ENCODE results near the gene BATF3.
"Not testable (repeated sequence)": the region's sequence is repeated elsewhere in the genome, so short reads cannot be mapped to it uniquely, and the experiment has no call there.

Gene BATF3

GRCh38 chr1:212699625-212700222 lies at the start of gene BATF3:
Gene BATF3, minus strand, starts transcription at chr1:212699840. Its CDS starts 78 bp downstream, at chr1:212699762.
- H3K4me1 Mint-ChIP-seq (ENCODE audit: low read depth), result peaks cover 42% of the 10 kb centered on the region

DNA sequence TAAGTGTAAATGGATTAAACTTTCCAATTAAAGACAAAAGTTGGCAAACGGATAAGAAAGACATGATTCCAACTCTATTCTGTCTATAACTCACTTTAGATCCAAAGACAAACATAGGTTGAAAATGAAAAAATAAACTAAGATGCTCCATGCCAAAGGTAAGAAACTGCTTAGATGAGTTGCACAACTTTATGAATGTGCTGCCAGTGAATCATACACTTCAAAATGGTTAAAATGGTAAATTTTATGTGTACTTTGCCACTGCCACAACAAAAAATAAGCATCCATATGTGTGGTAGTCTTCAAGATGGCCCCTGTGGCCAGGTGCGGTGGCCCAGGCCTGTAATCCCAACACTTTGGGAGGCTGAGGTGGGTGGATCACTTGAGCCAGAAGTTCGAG lies 46.9 kb upstream of the BATF3 start:
- H3K27ac Mint-ChIP-seq, result no peak overlapping the region
- peaks cover 21% of the 10 kb centered on the region for H3K4me1 Mint-ChIP-seq (ENCODE audit: low read depth)
- peaks cover 17% of the 10 kb centered on the region for H3K36me3 Mint-ChIP-seq (ENCODE audit: low read depth)
- H3K9me3 Mint-ChIP-seq, result peaks cover 8% of the 10 kb centered on the region
- no peak overlapping the region for H3K4me3 Mint-ChIP-seq
- no peaks in the 10 kb centered on the region for H3K27me3 Mint-ChIP-seq (ENCODE audit: low read depth)

More at GRCh38 chr1:212699625-212700222, at the start of gene BATF3:
- H3K27ac Mint-ChIP-seq, result peak within 1 kb of the TSS; percentile 75
- no peaks in the 10 kb centered on the region for H3K9me3 Mint-ChIP-seq
- H3K36me3 Mint-ChIP-seq (ENCODE audit: low read depth), result peaks cover 17% of the 10 kb centered on the region
- H3K4me3 Mint-ChIP-seq, result peak within 1 kb of the TSS; percentile 88
- peaks cover 47% of the 10 kb centered on the region for H3K27me3 Mint-ChIP-seq (ENCODE audit: low read depth)

GRCh38 chr1:212745303-212745702 lies 45.7 kb upstream of the BATF3 start:
- Mint-ChIP-seq H3K4me3 (no peak overlapping the region), H3K27me3 (ENCODE audit: low read depth) (no peaks in the 10 kb centered on the region), H3K4me1 (ENCODE audit: low read depth) (peaks cover 25% of the 10 kb centered on the region), H3K27ac (no peak overlapping the region), H3K36me3 (ENCODE audit: low read depth) (peaks cover 22% of the 10 kb centered on the region), H3K9me3 (peaks cover 12% of the 10 kb centered on the region)

- Mint-ChIP-seq H3K4me1 (ENCODE audit: low read depth) (peaks cover 23% of the 10 kb centered on the region), H3K27ac (peak overlapping the region; percentile 50), H3K4me3 (peak overlapping the region; percentile 0), H3K9me3 (peaks cover 12% of the 10 kb centered on the region), H3K36me3 (ENCODE audit: low read depth) (peaks cover 24% of the 10 kb centered on the region), H3K27me3 (ENCODE audit: low read depth) (no peaks in the 10 kb centered on the region)
Measured at GRCh38 chr1:212743901-212744475, 44.3 kb upstream of the BATF3 start.

GRCh38 chr1:212738330-212738729 lies 38.7 kb upstream of the BATF3 start:
- Mint-ChIP-seq H3K4me3 (peak overlapping the region; percentile 41), H3K36me3 (ENCODE audit: low read depth) (peaks cover 34% of the 10 kb centered on the region), H3K4me1 (ENCODE audit: low read depth) (peaks cover 22% of the 10 kb centered on the region), H3K27me3 (ENCODE audit: low read depth) (no peaks in the 10 kb centered on the region), H3K27ac (peak overlapping the region; percentile 69), H3K9me3 (peaks cover 10% of the 10 kb centered on the region)

GRCh38 chr1:212737559-212737958 lies 37.9 kb upstream of the BATF3 start:
- H3K9me3 Mint-ChIP-seq, result peaks cover 10% of the 10 kb centered on the region
- no peaks in the 10 kb centered on the region for H3K27me3 Mint-ChIP-seq (ENCODE audit: low read depth)
- H3K27ac Mint-ChIP-seq, result no peak overlapping the region
- peaks cover 22% of the 10 kb centered on the region for H3K4me1 Mint-ChIP-seq (ENCODE audit: low read depth)
- H3K4me3 Mint-ChIP-seq, result no peak overlapping the region
- peaks cover 33% of the 10 kb centered on the region for H3K36me3 Mint-ChIP-seq (ENCODE audit: low read depth)

GRCh38 chr1:212733109-212733508 lies 33.5 kb upstream of the BATF3 start:
- Mint-ChIP-seq H3K27ac (no peak overlapping the region), H3K9me3 (no peaks in the 10 kb centered on the region), H3K36me3 (ENCODE audit: low read depth) (peaks cover 19% of the 10 kb centered on the region), H3K4me1 (ENCODE audit: low read depth) (peaks cover 26% of the 10 kb centered on the region), H3K27me3 (ENCODE audit: low read depth) (no peaks in the 10 kb centered on the region), H3K4me3 (no peak overlapping the region)

DNA sequence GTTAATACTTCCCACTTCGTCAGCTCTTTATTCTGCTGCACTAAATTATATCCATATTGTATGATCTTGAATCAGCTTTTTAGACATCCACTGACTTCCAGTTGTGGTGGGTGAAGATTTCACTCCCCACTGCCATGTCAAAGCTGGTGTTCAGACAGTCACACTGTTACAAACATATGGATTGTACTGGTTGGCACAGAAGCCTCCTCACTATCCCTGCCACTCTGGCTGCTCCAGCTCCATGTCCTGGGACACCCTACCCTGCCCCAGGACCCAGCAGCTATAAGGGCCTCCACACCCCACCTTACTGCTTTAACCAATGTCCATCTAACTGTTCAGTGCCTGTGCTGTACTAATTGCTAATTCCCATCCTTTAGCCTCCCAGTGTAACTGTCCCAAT lies 32.0 kb upstream of the BATF3 start:
- no peak overlapping the region for H3K27ac Mint-ChIP-seq
- H3K36me3 Mint-ChIP-seq (ENCODE audit: low read depth), result peaks cover 17% of the 10 kb centered on the region
- no peaks in the 10 kb centered on the region for H3K27me3 Mint-ChIP-seq (ENCODE audit: low read depth)
- peaks cover 31% of the 10 kb centered on the region for H3K4me1 Mint-ChIP-seq (ENCODE audit: low read depth)
- no peaks in the 10 kb centered on the region for H3K9me3 Mint-ChIP-seq
- H3K4me3 Mint-ChIP-seq, result no peak overlapping the region

GRCh38 chr1:212728606-212729005 lies 29.0 kb upstream of the BATF3 start:
- Mint-ChIP-seq H3K9me3 (peaks cover 8% of the 10 kb centered on the region), H3K27ac (no peak overlapping the region), H3K36me3 (ENCODE audit: low read depth) (peaks cover 18% of the 10 kb centered on the region), H3K4me1 (ENCODE audit: low read depth) (peaks cover 41% of the 10 kb centered on the region), H3K4me3 (no peak overlapping the region), H3K27me3 (ENCODE audit: low read depth) (no peaks in the 10 kb centered on the region)

DNA sequence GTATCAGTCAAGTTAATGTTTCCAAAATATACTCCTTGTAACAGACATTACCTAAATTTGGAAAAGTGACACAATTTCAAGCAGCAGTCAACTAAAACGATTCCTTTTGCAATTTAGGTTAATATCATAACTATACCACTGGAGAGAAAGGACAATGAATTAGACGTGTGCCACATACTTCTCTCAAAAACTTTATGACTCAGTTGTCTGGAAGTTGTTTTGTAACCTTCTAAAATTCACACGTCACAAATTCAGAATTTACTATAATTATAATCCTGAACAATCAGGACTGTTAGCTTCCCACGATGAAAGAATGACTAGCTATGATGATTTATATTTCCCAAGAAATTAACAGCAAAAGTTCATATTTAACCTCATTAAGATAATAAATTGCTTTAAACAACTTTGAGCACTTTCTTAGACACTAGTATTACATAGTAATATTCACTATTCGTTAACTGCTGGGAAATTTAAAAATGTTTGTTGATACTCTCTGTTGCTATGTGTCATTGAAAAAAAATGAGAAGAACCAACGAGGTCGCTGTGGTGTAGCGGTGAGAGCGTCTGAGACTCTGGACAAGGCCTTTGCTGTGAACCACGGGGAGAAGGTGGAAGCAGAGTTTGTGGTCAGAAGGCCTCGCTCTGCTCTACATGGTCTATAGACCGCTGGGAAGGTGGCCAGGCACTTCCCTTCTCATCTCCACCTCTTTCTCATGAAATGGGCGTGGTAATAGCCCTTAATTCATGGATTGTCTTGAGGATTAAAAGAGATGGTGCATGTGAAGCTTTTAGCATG lies 27.9 kb upstream of the BATF3 start:
- peak overlapping the region; percentile 53 for H3K27ac Mint-ChIP-seq
- H3K27me3 Mint-ChIP-seq (ENCODE audit: low read depth), result no peaks in the 10 kb centered on the region
- no peak overlapping the region for H3K4me3 Mint-ChIP-seq
- H3K9me3 Mint-ChIP-seq, result peaks cover 15% of the 10 kb centered on the region
- peaks cover 50% of the 10 kb centered on the region for H3K4me1 Mint-ChIP-seq (ENCODE audit: low read depth)
- peaks cover 18% of the 10 kb centered on the region for H3K36me3 Mint-ChIP-seq (ENCODE audit: low read depth)

DNA sequence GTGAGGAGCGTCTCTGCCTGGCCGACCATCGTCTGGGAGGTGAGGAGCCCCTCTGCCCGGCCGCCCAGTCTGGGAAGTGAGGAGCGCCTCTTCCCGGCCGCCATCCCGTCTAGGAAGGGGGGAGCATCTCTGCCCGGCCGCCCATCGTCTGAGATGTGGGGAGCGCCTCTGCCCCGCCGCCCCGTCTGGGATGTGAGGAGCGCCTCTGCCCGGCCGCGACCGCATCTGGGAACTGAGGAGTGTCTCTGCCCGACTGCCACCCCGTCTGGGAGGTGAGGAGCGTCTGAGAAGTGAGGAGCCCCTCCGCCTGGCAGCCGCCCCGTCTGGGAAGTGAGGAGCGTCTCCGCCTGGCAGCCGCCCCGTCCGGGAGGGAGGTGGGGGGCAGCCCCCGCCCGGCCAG lies 25.0 kb upstream of the BATF3 start:
- H3K27ac Mint-ChIP-seq; H3K27me3 Mint-ChIP-seq (ENCODE audit: low read depth); H3K4me3 Mint-ChIP-seq: not testable (repeated sequence)
- Mint-ChIP-seq H3K36me3 (ENCODE audit: low read depth) (peaks cover 15% of the 10 kb centered on the region), H3K9me3 (peaks cover 15% of the 10 kb centered on the region), H3K4me1 (ENCODE audit: low read depth) (peaks cover 57% of the 10 kb centered on the region)

DNA sequence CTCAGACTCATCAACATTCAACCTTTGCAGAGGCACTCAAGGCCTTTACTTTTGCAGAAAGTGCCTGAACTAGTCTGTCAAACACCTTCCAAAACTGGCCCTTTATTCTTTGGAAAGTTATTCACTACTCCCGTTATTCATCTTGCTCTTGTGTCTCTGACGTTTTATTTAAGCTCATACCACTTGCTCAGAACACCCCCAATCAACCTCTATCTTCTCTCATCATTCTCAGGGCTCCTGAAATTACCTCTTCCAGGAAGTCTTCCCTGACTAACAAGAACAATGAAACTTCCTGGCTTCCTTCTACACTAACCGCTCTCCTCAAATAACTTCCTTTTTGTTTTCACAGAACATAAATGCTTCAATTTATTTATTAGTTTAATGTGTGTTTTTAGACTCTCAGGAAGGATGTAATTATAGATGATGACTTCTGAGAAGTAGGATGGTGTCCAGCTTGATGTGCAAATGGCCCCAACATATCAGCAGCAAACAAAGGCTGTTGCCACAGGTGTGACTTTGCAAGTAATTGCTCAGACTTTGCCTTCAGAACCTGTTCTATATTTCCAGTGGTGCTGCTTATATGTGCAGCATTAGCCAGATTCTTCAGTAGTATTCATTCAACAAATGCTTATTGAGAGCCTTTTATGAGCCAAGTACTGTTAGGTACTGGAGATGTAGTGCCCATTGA lies 22.8 kb upstream of the BATF3 start:
- peaks cover 12% of the 10 kb centered on the region for H3K27me3 Mint-ChIP-seq (ENCODE audit: low read depth)
- peaks cover 44% of the 10 kb centered on the region for H3K4me1 Mint-ChIP-seq (ENCODE audit: low read depth)
- peak overlapping the region; percentile 81 for H3K27ac Mint-ChIP-seq
- H3K36me3 Mint-ChIP-seq (ENCODE audit: low read depth), result peaks cover 17% of the 10 kb centered on the region
- H3K4me3 Mint-ChIP-seq, result peak overlapping the region; percentile 32
- H3K9me3 Mint-ChIP-seq, result peaks cover 15% of the 10 kb centered on the region

GRCh38 chr1:212721388-212722247 lies 22.0 kb upstream of the BATF3 start:
- peak overlapping the region; percentile 81 for H3K27ac Mint-ChIP-seq
- H3K9me3 Mint-ChIP-seq, result peaks cover 15% of the 10 kb centered on the region
- H3K27me3 Mint-ChIP-seq (ENCODE audit: low read depth), result peaks cover 18% of the 10 kb centered on the region
- H3K4me3 Mint-ChIP-seq, result peak overlapping the region; percentile 45
- H3K36me3 Mint-ChIP-seq (ENCODE audit: low read depth), result peaks cover 17% of the 10 kb centered on the region
- H3K4me1 Mint-ChIP-seq (ENCODE audit: low read depth), result peaks cover 39% of the 10 kb centered on the region

- peaks cover 10% of the 10 kb centered on the region for H3K36me3 Mint-ChIP-seq (ENCODE audit: low read depth)
- H3K4me3 Mint-ChIP-seq, result no peak overlapping the region
- H3K4me1 Mint-ChIP-seq (ENCODE audit: low read depth), result peaks cover 32% of the 10 kb centered on the region
- H3K27me3 Mint-ChIP-seq (ENCODE audit: low read depth), result peaks cover 25% of the 10 kb centered on the region
- H3K27ac Mint-ChIP-seq, result no peak overlapping the region
- H3K9me3 Mint-ChIP-seq, result peaks cover 11% of the 10 kb centered on the region
Measured at GRCh38 chr1:212719633-212720032, 20.0 kb upstream of the BATF3 start.

All from T-helper 1 cell treated with Interleukin-12 subunit alpha and Interleukin-12 subunit beta and Interleukin-4 antibody, amounts not matched to agents 30 μg/mL and 1 μg/mL, for 36 hours (primary cell).